Measurements from ENCODE around the gene LCLAT1.

LCLAT1 gene

DNA sequence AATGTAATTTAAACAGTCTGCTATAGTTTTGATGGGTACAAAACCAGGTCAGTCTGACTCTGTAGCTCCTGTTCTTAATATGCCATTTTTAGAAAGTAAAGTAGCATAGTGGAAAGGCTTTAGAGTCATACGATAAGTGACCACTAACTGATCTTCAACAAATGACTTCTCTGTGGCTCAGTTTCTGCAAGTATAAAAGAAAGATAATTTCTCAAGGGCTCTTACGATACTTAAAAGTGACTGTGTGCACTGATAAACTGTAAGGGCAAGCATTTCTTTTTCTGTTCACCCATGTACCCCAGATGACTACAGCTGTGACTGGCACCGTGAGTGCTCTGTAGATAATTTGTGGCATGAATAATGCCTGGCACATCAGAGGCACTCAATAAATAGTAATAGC lies 178.7 kb downstream of the LCLAT1 start:
- TF ChIP-seq GATA3 (IDR thresholded peaks at IDR 0.05; ENCODE audit: low read depth, low read length) (no peak), GATA2 (IDR thresholded peaks at IDR 0.05; ENCODE audit: low read depth, low read length) (no peak)

- TF ChIP-seq GATA3 (IDR thresholded peaks at IDR 0.05; ENCODE audit: low read depth, low read length) (no peak), GATA2 (IDR thresholded peaks at IDR 0.05; ENCODE audit: low read depth, low read length) (no peak)
These were observed 179.4 kb downstream of the LCLAT1 start for GRCh38 chr2:30626397-30626796.

DNA sequence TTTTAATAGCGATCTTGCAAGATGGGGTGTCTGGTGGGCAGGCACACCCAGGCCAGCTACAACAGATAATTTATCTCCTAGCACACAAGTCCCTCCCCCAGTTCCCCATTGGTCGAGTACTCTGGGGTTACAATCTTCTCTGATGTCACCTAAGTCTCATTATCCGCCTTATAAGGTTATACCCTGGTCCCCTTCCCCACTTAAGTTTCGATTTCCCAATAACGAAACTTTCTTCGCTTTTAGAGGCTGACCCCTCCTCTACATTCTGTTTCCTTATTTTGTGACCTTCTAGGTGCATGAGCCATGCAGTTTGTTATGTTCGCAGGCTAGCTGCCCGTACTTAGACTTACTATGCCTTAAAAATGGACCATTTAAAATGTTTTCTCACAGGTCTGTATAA lies 180.1 kb downstream of the LCLAT1 start:
- TF ChIP-seq GATA3 (IDR thresholded peaks at IDR 0.05; ENCODE audit: low read depth, low read length): no peak
- TF ChIP-seq GATA2 (IDR thresholded peaks at IDR 0.05; ENCODE audit: low read depth, low read length): no peak

DNA sequence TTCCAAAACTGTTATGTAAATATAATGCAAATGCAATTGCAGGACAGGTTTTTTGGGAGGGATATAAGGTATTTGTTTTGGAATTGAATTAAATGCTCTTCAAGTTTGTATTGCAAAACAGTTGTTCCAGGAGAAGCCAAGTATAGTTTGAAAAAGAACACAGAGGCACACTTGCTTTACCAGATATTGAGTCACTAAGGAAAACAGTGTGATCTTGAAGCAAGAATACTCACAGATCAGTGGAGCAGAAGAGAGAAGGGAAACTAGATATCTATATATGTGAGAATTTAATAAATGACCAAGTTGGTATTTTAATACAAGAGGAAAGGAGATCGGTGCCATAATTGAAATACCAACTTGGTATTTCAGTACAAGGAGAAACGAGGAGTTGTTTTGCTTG lies 181.3 kb downstream of the LCLAT1 start:
- TF ChIP-seq GATA2 (IDR thresholded peaks at IDR 0.05; ENCODE audit: low read depth, low read length): no peak
- no peak for TF ChIP-seq GATA3 (IDR thresholded peaks at IDR 0.05; ENCODE audit: low read depth, low read length)

GRCh38 chr2:30629866-30630265 lies 182.8 kb downstream of the LCLAT1 start:
- TF ChIP-seq GATA3 (IDR thresholded peaks at IDR 0.05; ENCODE audit: low read depth, low read length): no peak
- TF ChIP-seq GATA2 (IDR thresholded peaks at IDR 0.05; ENCODE audit: low read depth, low read length): no peak

DNA sequence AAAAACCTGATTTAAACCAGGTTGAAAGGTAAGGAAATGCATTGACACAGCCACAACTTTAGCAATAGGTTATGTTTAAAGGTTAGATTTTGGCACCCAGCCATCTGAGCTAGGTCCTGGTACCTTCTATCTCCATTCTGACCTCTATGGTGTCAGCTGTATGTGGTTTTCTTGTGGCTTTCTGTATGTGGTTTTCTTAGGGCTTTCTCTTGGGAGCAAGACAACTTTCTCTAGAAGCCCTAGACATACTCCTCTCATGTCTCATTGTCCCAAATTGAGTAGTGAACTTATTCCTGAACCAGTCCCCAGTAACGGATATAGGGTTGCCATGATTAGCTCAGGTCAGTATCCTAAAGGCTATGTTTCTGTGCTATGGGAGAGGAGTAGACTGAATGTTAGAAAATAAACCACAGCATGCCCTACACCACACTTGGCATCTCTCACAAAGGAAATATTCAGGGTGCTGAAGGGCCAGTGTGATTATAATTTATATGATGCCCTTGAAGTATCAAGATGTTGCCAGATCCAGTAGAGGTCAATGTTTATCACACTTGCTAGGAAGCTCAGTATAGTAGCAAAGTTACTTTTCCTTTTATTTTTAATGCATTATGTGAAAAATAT lies 184.1 kb downstream of the LCLAT1 start:
- no peak for TF ChIP-seq GATA3 (IDR thresholded peaks at IDR 0.05; ENCODE audit: low read depth, low read length)
- TF ChIP-seq GATA2 (IDR thresholded peaks at IDR 0.05; ENCODE audit: low read depth, low read length): no peak

DNA sequence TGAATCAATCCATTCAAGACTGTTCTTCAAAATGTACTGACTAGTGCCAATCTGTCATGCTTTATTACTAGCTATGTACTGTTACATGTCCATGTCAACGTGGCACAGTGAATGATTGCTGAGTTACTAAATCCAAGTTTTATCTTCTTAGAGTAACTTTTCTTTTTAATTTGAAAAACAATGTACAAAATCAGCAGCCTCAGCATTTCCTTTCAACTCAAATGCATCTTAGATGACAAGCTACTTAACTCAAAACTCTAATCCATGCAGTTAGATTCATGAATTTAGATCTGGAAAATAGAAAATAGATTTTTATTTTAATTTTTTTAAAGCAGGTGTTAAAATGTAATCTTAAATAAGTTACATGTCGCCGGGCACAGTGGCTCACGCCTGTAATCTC lies 186.0 kb downstream of the LCLAT1 start:
- TF ChIP-seq GATA2 (IDR thresholded peaks at IDR 0.05; ENCODE audit: low read depth, low read length) (no peak), GATA3 (IDR thresholded peaks at IDR 0.05; ENCODE audit: low read depth, low read length) (no peak)

GRCh38 chr2:30636311-30636710 lies 189.3 kb downstream of the LCLAT1 start:
- TF ChIP-seq GATA3 (IDR thresholded peaks at IDR 0.05; ENCODE audit: low read depth, low read length) (no peak), GATA2 (IDR thresholded peaks at IDR 0.05; ENCODE audit: low read depth, low read length) (no peak)

DNA sequence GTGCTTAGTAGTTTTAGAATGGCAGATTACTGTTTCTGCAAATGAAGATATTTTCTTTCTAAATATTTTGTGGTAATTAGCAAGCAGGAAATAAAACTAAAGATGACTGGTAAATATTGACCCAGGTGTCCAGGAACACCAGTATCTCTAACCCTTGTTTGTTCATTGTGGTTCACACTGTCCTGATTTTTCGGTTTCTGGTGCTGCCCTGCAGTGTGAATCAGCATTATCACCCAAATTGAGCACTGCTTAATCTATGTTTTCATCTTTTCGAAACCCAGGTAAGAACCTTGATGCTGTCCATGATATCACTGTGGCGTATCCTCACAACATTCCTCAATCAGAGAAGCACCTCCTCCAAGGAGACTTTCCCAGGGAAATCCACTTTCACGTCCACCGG lies 192.8 kb downstream of the LCLAT1 start:
- TF ChIP-seq GATA3 (IDR thresholded peaks at IDR 0.05; ENCODE audit: low read depth, low read length) (no peak), GATA2 (IDR thresholded peaks at IDR 0.05; ENCODE audit: low read depth, low read length) (no peak)

DNA sequence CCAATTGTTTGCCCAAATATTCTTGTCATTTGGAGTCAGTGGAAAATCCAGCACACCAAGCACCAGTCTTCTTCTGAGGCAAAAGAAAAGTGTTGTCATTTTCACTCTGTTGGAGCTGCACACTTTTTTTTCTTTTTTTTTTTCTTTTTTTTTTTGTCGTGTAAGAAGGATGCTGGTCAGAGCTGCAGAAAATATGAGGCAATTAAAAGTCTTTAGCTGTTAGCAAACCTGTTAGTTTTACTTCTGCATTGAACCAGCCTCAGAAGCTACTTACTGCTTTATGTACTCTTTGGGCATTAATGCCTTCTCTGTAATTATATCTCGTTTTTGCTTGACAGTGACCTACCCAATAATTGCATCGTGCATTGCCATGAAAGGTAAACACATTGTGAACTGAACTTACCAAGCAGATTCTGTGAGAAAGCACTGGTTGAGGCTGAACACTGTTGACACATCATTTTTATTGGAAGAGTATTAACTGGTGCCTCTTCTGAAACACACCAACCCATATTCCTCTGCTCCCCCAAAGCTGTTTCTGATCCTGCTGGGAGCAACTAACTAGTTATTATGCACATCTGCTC lies 194.8 kb downstream of the LCLAT1 start:
- no peak for TF ChIP-seq GATA2 (IDR thresholded peaks at IDR 0.05; ENCODE audit: low read depth, low read length)
- no peak for TF ChIP-seq GATA3 (IDR thresholded peaks at IDR 0.05; ENCODE audit: low read depth, low read length)

DNA sequence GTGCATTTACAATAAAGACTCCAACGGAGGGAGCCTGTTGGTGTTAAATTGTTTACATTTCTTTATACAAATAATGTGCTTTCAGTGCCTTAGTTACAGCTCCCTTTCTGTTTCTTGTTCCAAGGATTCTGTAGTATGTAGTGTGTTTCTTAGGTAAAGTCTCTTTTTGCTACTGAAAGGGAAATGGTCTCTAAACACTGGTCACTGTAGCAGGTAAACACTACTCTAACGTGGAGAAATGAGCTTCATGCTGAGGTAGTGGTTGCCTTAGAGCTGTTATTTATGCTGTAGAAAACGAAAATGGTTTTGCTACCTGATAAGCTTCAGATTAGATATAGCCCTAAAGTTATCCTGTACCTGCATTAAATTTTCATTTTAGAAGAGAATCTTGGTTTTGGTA lies 196.6 kb downstream of the LCLAT1 start:
- TF ChIP-seq GATA3 (IDR thresholded peaks at IDR 0.05; ENCODE audit: low read depth, low read length): no peak
- TF ChIP-seq GATA2 (IDR thresholded peaks at IDR 0.05; ENCODE audit: low read depth, low read length): no peak

GRCh38 chr2:30645081-30645744 lies 198.2 kb downstream of the LCLAT1 start:
- no peak for TF ChIP-seq GATA2 (IDR thresholded peaks at IDR 0.05; ENCODE audit: low read depth, low read length)
- no peak for TF ChIP-seq GATA3 (IDR thresholded peaks at IDR 0.05; ENCODE audit: low read depth, low read length)

- no peak for TF ChIP-seq GATA3 (IDR thresholded peaks at IDR 0.05; ENCODE audit: low read depth, low read length)
- TF ChIP-seq GATA2 (IDR thresholded peaks at IDR 0.05; ENCODE audit: low read depth, low read length): no peak
These were observed 198.7 kb downstream of the LCLAT1 start for GRCh38 chr2:30645745-30646119.

- TF ChIP-seq GATA2 (IDR thresholded peaks at IDR 0.05; ENCODE audit: low read depth, low read length) (no peak), GATA3 (IDR thresholded peaks at IDR 0.05; ENCODE audit: low read depth, low read length) (no peak)
These were observed 200.9 kb downstream of the LCLAT1 start for GRCh38 chr2:30647752-30648457.

DNA sequence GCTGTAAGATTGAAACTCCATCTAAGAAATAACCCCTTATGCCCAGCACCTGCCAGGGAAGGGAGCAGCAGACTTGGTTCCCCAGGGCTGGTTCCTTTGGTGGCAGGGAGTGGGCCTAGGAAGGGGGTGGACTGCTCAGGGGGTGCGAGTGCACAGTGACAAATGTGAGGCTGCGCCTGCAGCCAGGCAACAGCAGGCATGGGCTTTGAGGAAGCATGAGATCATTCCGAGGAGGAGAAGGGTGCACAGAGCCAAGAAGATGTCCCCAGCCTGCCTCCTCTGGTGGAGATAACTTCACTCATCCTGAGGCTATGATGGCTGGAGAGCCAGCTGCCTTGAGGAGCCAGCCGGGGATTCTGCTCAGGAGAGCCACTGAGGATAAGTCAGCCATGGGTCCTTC lies 202.2 kb downstream of the LCLAT1 start:
- TF ChIP-seq GATA2 (IDR thresholded peaks at IDR 0.05; ENCODE audit: low read depth, low read length): no peak
- TF ChIP-seq GATA3 (IDR thresholded peaks at IDR 0.05; ENCODE audit: low read depth, low read length): no peak

Data from SH-SY5Y (cell line).